UCSD-AML1 (cell line): ENCODE measurements around the gene LANCL2.
"Not testable (repeated sequence)": the region's sequence is repeated elsewhere in the genome, so short reads cannot be mapped to it uniquely, and the experiment has no call there.

Experiments
- DNase-seq: peaks from one replicate; lab custom pipeline; 2025; ENCODE audit not compliant: unreplicated experiment; lab: John Stamatoyannopoulos, UW

Gene LANCL2

GRCh38 chr7:55402506-55402905 lies 37.4 kb downstream of the LANCL2 start:
- DNase-seq: not testable (repeated sequence)

- no peak for DNase-seq
Observed at GRCh38 chr7:55405856-55406541, 40.9 kb downstream of the LANCL2 start.

- no peak for DNase-seq
Observed at GRCh38 chr7:55409482-55410225, 44.5 kb downstream of the LANCL2 start.

- DNase-seq: no peak
Observed at GRCh38 chr7:55410667-55411239, 45.6 kb downstream of the LANCL2 start.

- no peak for DNase-seq
Observed at GRCh38 chr7:55411844-55412243, 46.7 kb downstream of the LANCL2 start.

GRCh38 chr7:55413442-55413841 lies 48.3 kb downstream of the LANCL2 start:
- DNase-seq: no peak

- peak; percentile 22 for DNase-seq
Observed at GRCh38 chr7:55415173-55415778, 50.1 kb downstream of the LANCL2 start.

GRCh38 chr7:55417456-55417855 lies 52.3 kb downstream of the LANCL2 start:
- DNase-seq: not testable (repeated sequence)

GRCh38 chr7:55420530-55420929 lies 55.4 kb downstream of the LANCL2 start:
- DNase-seq: no peak

GRCh38 chr7:55423277-55423711 lies 58.2 kb downstream of the LANCL2 start:
- no peak for DNase-seq

GRCh38 chr7:55423891-55424290 lies 58.8 kb downstream of the LANCL2 start:
- DNase-seq: no peak

- no peak for DNase-seq
Observed at GRCh38 chr7:55425141-55425752, 60.1 kb downstream of the LANCL2 start.

GRCh38 chr7:55426676-55427075 lies 61.5 kb downstream of the LANCL2 start:
- no peak for DNase-seq

- DNase-seq: no peak
Observed at GRCh38 chr7:55427342-55427741, 62.2 kb downstream of the LANCL2 start.

- DNase-seq: no peak
Observed at GRCh38 chr7:55427800-55428199, 62.7 kb downstream of the LANCL2 start.

- no peak for DNase-seq
Observed at GRCh38 chr7:55429835-55430499, 64.8 kb downstream of the LANCL2 start.

- DNase-seq: no peak
Observed at GRCh38 chr7:55431898-55432297, 66.8 kb downstream of the LANCL2 start.

- no peak for DNase-seq
Observed at GRCh38 chr7:55432506-55432905, 67.4 kb downstream of the LANCL2 start.

- no peak for DNase-seq
Observed at GRCh38 chr7:55432939-55433784, 68.0 kb downstream of the LANCL2 start.

- no peak for DNase-seq
Observed at GRCh38 chr7:55435466-55435865, 70.3 kb downstream of the LANCL2 start.
